ENCODE results near the gene PPP2CA. TPM values are rescaled to one million over a fixed set of nuclear protein-coding genes. Genes with fewer than 3 reads are reported as not detected.
"Not testable (repeated sequence)": the region's sequence is repeated elsewhere in the genome, so short reads cannot be mapped to it uniquely, and the experiment has no call there.

The PPP2CA gene
- total RNA-seq, 4 donors from 2014 or later: 129 to 306 (median 215) TPM

DNA sequence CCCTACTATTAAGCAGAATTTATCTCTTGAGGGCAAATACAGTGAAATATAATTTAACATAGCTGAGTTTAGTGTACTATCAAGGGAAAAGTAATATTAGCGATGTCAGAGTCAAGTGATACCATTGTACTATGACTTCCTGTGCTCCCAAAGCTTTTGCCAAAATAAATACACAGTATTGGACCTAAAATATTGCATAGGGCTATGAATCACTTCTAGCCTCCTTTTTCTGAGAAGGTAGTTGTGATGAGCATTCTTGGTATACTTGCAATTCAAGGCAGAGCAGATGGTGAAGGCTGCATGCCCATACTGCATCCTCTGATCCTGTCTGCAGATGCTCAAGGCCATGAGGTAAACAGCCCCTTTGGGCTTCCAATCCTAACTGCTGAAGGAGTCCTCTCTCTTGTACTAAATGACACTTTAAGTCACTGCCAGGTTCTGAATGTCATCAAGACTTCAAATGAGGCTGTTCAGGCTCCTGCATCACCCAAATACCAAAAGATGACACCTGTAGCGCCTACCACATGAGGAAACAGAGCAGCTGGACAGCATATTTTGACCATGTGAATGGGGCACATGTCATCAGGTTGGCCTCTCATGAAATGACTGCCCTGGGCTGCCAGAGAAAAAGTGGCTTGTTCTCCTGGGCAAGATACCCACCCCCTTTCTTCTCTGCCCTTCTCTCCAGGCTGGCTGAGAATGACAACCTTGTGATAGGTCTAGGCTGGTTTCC, 29.7 kb upstream of the PPP2CA start:
- Histone ChIP-seq H3K27ac (no peak overlapping the region), H3K27me3 (no peaks in the 10 kb centered on the region), H3K9me3 (no peaks in the 10 kb centered on the region), H3K4me3 (no peak overlapping the region), H3K4me1 (peaks cover 0 to 10% (median 0%) of the 10 kb centered on the region in 3 donors), H3K36me3 (no peaks in the 10 kb centered on the region)
- WGBS, 2 donors: 53 to 69% methylated on average over 1 to 2 of the region's 2 CpGs
- intact Hi-C loops (cut with DNase I): no loop called here
- TF ChIP-seq, protein P1, sequence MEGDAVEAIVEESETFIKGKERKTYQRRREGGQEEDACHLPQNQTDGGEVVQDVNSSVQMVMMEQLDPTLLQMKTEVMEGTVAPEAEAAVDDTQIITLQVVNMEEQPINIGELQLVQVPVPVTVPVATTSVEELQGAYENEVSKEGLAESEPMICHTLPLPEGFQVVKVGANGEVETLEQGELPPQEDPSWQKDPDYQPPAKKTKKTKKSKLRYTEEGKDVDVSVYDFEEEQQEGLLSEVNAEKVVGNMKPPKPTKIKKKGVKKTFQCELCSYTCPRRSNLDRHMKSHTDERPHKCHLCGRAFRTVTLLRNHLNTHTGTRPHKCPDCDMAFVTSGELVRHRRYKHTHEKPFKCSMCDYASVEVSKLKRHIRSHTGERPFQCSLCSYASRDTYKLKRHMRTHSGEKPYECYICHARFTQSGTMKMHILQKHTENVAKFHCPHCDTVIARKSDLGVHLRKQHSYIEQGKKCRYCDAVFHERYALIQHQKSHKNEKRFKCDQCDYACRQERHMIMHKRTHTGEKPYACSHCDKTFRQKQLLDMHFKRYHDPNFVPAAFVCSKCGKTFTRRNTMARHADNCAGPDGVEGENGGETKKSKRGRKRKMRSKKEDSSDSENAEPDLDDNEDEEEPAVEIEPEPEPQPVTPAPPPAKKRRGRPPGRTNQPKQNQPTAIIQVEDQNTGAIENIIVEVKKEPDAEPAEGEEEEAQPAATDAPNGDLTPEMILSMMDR (IDR thresholded peaks at IDR 0.05): no peak
- TF ChIP-seq POLR2A (IDR thresholded peaks at IDR 0.05): no peak
- DNase-seq: no peak

DNA sequence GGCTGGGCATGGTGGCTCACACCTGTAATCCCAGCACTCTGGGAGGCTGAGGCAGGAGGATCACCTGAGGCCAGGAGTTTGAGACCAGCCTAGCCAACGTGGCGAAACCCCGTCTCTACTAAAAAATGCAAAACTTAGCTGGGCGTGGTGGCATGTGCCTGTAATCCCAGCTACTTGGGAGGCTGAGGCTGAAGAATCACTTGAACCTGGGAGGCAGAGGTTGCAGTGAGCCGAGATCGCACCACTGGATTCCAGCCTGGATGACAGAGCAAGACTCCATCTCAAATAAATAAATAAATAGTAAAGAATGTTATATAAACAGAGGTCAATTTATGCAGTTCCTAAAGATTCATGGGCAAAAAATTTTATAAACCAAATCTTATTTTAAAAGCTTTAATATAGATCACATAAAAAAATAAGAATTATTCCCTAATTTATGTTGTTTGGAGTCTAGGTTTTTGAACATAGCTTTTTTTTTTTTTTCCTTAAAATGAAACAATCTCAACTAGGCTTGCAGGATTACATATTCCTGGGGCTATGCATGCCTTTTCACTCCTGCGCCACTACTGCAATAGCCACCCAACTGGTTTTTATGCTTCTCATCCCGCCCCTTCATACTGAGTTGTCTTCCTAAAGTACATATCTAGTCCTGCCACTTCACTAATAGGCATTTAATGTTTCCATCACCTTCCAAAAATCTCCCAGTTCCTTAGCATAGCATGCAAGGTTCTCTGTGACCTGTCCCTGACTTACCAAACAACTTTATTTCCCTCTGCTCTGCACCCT, 27.7 kb upstream of the PPP2CA start:
- intact Hi-C loops (cut with DNase I); DNase-seq; H3K4me3 ChIP-seq; H3K36me3 ChIP-seq; H3K27ac ChIP-seq; H3K27me3 ChIP-seq; H3K9me3 ChIP-seq; H3K4me1 ChIP-seq: not testable (repeated sequence)
- 50 to 72% methylated on average over 5 to 7 of the region's 8 CpGs for WGBS, 2 donors

DNA sequence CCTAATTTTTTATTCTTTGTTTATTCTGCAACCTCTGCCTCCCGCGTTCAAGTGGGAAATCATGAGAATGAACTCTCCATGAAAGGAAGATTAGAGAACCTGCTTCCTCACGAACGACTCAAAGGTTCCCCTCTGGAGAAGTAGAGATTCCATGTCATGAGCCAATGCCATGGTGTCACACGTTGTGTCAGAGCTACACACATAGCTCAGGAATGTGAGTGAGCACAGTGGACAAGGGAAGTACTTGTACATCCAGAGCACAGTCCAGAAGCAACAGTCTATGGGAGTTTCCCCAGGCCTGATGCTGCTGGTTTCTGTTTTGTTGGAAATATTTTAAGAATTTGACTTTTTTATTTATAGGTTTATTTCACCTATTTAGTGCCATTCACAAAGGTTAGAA, 26.8 kb upstream of the PPP2CA start:
- Histone ChIP-seq H3K9me3 (no peaks in the 10 kb centered on the region), H3K36me3 (no peaks in the 10 kb centered on the region), H3K4me3 (no peak overlapping the region), H3K27ac (no peak overlapping the region), H3K4me1 (peaks cover 0 to 12% (median 0%) of the 10 kb centered on the region in 3 donors), H3K27me3 (no peaks in the 10 kb centered on the region)
- intact Hi-C loops (cut with DNase I): no loop called here
- 60 to 65% methylated on average over 5 of the region's 5 CpGs for WGBS, 2 donors
- no peak for DNase-seq
- TF ChIP-seq POLR2A (IDR thresholded peaks at IDR 0.05): no peak
- TF ChIP-seq, protein P1 (IDR thresholded peaks at IDR 0.05): no peak

DNA sequence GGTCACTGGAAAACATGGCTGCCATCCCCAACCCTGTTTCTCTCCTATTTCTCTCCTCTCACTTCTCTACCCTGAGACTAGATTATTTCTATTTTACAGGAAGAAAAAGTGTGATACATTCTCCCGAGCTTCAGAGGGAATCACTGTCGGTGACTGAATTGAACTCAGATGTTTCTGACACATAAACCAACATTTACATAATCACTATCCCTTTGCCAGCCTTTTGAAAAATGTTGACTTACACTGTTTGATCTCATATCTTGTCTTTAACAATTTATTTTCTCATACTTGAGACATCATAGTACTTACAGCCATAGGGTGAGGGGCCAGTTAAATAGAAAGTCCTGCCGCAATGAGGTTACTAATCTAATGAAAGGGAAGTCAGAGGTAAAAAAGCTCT, 25.1 kb upstream of the PPP2CA start:
- TF ChIP-seq, protein P1 (IDR thresholded peaks at IDR 0.05): no peak
- no peak for TF ChIP-seq POLR2A (IDR thresholded peaks at IDR 0.05)
- no peaks in the 10 kb centered on the region for H3K36me3 ChIP-seq
- 86 to 90% methylated on average over 3 of the region's 3 CpGs for WGBS, 2 donors
- H3K4me3 ChIP-seq: no peak overlapping the region
- intact Hi-C loops (cut with DNase I): no loop called here
- H3K27ac ChIP-seq: no peak overlapping the region
- no peaks in the 10 kb centered on the region for H3K9me3 ChIP-seq
- H3K27me3 ChIP-seq: no peaks in the 10 kb centered on the region
- H3K4me1 ChIP-seq: peaks cover 0 to 24% (median 0%) of the 10 kb centered on the region in 3 donors
- DNase-seq: no peak

DNA sequence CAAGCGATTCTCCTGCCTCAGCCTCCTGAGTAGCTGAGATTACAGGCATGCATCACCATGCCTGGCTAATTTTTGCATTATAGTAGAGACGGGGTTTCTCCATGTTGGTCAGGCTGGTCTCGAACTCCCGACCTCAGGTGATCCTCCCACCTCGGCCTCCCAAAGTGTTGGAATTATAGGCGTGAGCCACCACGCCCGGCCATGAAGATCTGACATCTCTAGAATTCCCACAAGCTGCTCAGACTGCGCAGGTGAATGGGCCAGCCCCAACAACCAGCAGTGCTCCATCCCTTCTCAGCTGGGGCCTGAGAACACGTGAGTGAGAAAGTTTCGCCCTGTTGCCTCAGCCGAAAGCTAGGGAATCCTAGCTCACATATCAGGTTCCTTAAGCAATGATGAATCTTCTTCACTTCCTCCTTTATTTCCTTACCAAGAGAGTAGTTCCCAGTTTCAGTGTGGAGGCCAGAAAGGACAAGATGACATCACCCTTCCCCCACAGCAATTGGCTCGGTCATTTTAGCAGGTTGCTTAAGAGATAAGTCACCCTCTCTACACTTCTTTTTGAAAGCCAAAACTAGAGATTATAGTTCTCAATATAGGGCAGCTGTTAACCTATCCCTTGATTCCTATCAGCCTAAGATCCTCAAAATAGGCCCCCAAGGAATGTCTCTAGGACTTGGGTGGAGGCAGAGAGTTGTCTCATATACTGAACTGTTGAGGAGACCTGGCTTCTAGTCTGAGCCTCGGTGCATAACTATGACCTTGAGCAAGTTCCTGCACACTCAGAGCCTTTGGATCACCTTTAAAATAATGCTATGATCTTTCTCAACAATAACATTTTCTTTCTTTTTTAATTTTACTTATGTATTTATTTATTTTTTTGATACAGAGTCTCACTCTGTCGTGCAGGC, 23.9 kb upstream of the PPP2CA start:
- Histone ChIP-seq H3K4me3 (no peak overlapping the region), H3K27ac (peak overlapping the region in 1 of 4 donors; percentile 39), H3K27me3 (no peaks in the 10 kb centered on the region), H3K9me3 (no peaks in the 10 kb centered on the region), H3K4me1 (peaks cover 3 to 35% (median 6%) of the 10 kb centered on the region in 3 donors), H3K36me3 (no peaks in the 10 kb centered on the region)
- no peak for DNase-seq
- 75 to 87% methylated on average over 11 of the region's 15 CpGs for WGBS, 2 donors
- TF ChIP-seq, protein P1 (IDR thresholded peaks at IDR 0.05): no peak
- no peak for TF ChIP-seq POLR2A (IDR thresholded peaks at IDR 0.05)
- intact Hi-C loops (cut with DNase I): no loop called here

Measured in esophagus squamous epithelium (tissue), 5 donors.